Right lobe of liver (tissue), 4 donors: ENCODE data around the gene CREBBP.

Experiments used
- CTCF ChIP-seq, 4 donors: fragments of 200-600 bp in 3 of 4; fragments of 450-650 bp in 1 of 4; IDR thresholded peaks; one replicate each; pipeline versions ENCODE4 v1.5.1 to v1.8.0; 2016 to 2022; ENCODE audit warnings: antibody characterized with exemption in 4 of 4, mild to moderate bottlenecking in 2 of 4
- POLR2A ChIP-seq: fragments of 450-650 bp; IDR thresholded peaks from one replicate; pipeline ENCODE4 v1.6.1; 2017; ENCODE audit warnings: antibody characterized with exemption, mild to moderate bottlenecking
- donor health status: DM: no; HTN: no; CAD: no.
- donor health status: DM: no; HTN: no; CAD: no.
- donor health status: DM: no; HTN: yes; CAD: no.

GRCh38 chr16:3868556-3868955, 12.0 kb downstream of the CREBBP start:
- TF ChIP-seq CTCF (IDR thresholded peaks at IDR 0.05) (no peak), POLR2A (no peak)
